ENCODE measurements around the gene CUL3.

CUL3 gene

DNA sequence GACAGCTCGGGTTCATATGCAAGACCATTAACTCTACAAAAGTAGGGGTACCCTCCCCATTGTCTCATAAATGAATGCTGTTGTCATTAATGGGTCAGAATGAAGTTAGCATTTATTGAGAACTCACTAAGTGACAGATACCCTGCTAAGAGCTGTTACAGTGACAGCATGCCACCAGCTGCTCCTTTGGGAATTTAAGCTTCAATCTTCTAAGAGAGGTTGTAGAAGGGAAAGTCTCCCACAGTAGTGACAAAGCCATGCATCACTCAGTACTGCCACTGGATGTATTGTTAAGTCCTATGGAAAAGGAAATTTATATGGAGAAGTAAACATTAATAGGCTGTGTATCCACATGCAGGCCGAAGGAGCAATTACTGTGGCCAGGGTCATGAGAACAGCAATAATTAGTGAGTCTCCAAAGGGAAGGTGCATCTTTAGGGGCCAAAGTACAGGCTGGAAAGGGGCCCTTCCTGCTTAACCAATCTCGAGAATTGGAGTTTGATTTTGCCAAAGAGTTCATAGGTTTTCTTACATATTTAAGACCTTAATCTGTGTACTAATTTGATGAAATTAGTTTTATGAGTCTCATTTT, 118.8 kb downstream of the CUL3 start:
- no peak for DNase-seq

DNA sequence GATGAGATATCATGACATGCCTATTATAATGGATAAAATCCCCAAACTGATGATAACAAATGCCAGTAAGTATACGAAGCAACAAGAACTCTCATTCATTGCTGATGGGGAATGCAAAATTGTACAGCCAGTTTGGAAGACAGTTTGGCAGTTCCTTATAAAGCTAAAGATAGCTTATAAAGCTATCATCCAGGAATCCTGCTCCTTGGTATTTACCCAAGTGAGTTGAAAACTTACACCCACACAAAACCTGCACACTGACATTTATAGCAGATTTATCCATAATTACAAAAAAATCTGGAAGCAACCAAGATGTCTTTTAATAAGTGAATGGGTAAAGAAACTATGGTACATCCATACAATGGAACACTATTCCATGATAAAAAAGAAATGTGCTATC, 123.8 kb downstream of the CUL3 start:
- DNase-seq, result no peak

GRCh38 chr2:224457408-224458096, 127.6 kb downstream of the CUL3 start:
- DNase-seq, result no peak

DNA sequence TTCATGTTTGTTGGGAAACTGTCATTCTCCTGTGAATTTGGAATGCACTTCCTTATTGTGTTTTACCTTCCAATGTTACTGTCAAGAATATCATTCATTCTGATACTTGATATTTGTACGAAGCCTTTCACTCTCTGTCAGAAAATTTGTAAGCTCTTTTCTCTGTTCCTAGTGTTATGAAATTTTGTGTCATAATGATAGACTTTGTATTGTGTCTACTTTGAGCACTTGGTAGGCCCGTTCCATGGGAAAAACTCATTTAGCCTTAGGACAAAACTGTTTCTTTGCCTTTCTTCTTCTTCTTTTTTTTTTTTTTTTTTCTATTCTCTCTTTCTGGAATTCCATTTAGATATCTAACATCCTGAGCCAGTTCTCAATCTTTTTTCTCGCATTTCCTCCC, 131.3 kb downstream of the CUL3 start:
- DNase-seq, result no peak

DNA sequence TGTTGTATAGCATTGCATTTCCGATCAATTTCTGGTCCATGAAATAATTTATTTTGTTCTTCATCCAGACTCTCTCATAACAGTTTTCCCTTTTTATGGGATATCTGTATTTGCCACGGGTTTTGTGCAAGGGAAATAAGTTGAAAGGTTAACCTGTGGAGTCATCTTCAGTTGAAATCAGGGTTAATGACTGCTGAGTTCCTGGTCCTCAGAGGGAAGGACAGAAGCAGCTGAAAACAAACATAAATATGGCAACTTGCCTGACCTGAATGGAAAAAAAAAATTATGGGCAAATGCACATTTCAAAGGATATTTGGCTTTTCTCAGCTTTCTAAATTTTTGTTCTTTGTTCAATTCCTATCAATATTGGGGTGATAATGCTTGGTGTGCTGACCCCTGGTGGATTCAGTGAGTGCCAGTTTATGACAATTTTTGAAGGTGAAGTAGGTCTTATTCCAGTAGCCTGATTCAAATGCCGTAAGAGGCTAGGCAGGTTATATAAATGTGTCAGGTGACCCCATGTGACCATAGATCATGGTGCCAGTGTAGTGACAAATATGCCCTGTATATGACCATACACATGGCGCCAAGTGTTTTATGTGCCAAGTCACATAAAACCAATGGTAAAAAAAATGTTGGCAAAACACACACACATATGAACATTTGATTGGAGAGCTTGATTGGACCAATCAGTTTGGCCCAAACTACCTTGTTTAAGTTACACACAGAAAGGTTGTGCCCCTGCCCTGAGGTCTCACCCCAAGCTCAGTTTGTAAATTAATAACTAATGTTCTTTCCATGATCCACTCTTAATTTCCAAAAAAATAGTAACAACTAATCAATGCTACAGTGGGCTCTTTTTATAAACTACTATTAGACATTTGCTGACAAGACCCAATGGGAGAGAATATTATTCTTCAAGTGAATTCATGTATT, 135.7 kb downstream of the CUL3 start:
- no peak for DNase-seq

DNA sequence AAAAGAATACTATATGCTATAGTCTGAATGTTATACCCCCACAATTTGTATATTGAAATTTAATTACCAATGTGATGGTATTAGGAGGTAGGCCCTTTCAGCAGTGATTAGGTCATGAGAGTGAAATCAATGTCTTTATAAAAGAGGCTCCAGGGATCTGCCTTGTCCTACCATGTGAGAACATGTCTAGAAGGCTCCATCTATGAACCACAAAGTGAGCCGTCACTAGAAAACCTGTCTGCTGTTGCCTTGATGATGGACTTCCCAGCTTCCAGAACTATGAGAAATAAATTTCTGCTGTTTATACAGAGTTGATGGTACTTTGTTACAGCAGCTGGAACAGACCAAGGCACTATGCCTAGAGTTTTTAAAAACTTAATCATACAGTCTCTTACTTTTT, 136.9 kb downstream of the CUL3 start:
- DNase-seq, result no peak

GRCh38 chr2:224444783-224445182, 140.4 kb downstream of the CUL3 start:
- no peak for DNase-seq

DNA sequence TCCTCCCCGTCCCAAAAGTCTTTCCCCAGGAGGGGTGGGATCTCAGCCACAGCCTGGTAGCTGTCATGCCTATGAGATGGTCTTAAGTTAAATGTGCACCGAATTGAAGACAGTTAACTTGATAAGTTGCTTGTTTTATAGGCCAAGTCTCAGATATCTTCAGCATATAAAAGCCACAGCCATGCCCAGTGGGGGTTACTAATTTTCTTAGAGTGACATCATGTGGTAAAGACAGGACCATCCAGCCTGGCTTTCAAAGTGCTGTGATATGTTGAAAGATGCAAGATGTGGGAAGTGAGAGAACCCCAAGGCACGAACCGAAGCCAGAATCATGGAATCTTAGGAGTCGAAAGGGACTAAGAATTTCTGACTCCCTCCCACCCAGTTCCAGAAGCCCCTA, 141.1 kb downstream of the CUL3 start:
- DNase-seq, result no peak

GRCh38 chr2:224442071-224442967, 142.8 kb downstream of the CUL3 start:
- DNase-seq, result no peak

GRCh38 chr2:224440988-224441387, 144.2 kb downstream of the CUL3 start:
- DNase-seq, result no peak

DNA sequence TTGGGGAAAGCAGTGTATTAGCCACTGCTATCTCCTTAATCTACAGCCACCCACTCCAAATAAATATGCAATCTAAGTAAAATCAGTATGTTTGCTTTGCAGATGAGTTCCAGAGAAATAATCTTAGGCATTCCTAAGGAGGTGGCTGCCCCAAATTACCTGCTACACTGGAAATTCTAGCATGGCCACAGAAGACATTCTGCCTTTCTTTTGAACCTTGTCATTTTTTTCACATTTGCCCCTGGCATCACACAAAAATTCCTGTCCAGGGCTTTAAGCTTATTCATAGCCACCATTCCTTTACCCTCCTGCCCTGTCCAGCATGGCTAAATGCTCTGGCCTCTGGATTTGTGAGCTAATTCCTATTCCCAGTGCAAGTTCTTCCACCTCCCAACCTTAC, 146.4 kb downstream of the CUL3 start:
- DNase-seq, result no peak

- DNase-seq, result no peak
Observed at GRCh38 chr2:224436634-224437033, 148.5 kb downstream of the CUL3 start.

- no peak for DNase-seq
Observed at GRCh38 chr2:224434618-224435017, 150.5 kb downstream of the CUL3 start.

GRCh38 chr2:224433442-224433841, 151.7 kb downstream of the CUL3 start:
- DNase-seq, result no peak

DNA sequence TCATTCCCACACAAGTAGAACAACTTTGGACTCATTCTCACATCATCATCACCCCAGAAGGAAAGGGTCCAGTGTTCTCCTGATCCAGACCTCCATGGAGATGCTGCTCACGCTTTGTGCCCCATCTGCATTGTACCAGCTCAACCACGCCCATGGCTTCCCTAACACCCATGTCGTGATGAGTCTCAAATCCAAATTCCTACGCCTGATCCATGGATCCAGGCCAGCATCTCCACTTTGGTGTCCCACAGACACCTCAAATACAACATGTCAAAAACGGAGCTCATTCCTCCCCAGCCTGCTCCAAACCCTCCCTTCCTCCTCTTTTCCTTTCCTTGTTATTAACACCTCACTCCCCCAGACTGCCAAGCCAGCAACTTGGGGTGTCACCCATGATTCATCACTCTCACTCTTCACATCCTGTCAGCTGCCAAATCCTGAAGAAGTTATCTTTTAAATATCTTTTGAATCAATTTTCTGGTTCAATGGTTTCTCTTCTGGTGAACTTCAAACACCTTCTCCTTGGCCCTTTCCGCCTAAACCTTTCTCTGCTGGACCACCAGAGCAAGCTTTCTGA, 153.1 kb downstream of the CUL3 start:
- no peak for DNase-seq

DNA sequence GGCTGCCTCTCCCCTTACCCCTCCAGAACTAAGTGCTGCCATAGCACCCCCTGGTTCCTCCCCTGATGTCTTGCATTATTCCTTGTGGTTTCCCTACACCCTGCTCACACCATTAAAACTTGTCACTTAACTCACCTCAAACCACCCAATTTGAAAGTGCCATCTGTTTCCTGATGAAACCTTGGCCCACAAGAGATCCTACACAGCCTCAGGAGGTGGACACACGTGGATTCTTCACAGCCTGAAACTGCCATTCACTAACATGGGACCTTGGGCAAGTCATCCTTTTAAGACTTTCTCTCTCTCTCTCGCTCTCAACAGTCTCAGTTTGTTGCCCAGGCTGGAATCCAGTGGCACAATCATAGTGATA, 155.7 kb downstream of the CUL3 start:
- DNase-seq, result no peak

GRCh38 chr2:224428787-224429440, 156.2 kb downstream of the CUL3 start:
- DNase-seq, result no peak

DNA sequence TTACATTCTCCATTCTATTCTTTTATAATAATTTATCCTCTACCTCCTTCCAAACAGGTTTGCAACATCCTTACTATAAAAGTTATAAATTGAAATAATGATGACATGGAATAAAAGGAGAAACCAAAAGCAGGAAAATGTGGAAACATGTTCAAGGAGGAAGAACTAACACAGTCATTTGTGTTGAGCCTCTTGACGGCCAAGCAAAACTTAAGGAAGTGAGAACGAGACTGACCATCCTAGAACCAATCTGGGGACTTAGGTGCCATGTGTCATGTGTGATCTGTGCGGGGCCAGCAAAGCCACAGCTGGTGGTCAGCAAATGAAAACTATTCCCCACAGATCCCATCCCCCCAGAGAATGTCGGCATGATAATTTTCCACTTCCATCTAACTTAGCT, 157.7 kb downstream of the CUL3 start:
- DNase-seq, result no peak

DNA sequence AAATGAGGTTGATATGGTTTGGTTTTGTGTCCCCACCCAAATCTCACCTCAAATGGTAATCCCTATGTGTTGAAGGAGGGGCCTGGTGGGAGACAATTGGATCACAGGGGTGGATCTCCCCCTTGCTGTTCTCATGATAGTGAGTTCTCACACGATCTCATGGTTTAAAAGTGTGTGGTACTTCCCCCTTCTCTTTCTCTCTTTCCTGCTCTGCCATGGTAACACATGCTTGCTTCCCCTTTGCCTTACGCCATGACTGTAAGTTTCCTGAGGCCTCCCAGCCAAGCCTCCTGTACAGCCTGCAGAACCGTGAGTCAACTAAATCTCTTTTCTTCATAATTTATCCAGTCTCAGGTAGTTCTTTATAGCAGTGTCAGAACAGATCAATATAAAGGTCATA, 158.5 kb downstream of the CUL3 start:
- DNase-seq, result no peak

GRCh38 chr2:224421065-224421464, 164.1 kb downstream of the CUL3 start:
- DNase-seq, result no peak
